MG63 (cell line): Measurements from ENCODE around the gene GMPR. TPM values are rescaled to one million over a fixed set of nuclear protein-coding genes. Genes with fewer than 3 reads are reported as not detected.
A peak's percentile ranks its signal among the peaks of the same experiment; 100 is the strongest.

Experiments used
- DNase-seq: peaks from one replicate; pipeline ENCODE4 v3.0.0-alpha.2; 2020
- H3K27me3 ChIP-seq: fragments of 250-450 bp; sonication (Bioruptor Pico); 2 replicates; pipeline ENCODE4 v1.5.1; 2020; ENCODE audit warnings: mild to moderate bottlenecking, moderate library complexity
- H3K36me3 ChIP-seq: fragments of 250-450 bp; sonication (Bioruptor Pico); 2 replicates; pipeline ENCODE4 v1.5.1; 2020; ENCODE audit warnings: mild to moderate bottlenecking, moderate library complexity
- H3K4me3 ChIP-seq: fragments of 250-450 bp; sonication (Bioruptor Pico); 2 replicates; pipeline ENCODE4 v1.5.1; 2020; ENCODE audit warnings: mild to moderate bottlenecking, moderate library complexity
- H3K9me3 ChIP-seq: fragments of 250-450 bp; sonication (Bioruptor Pico); 2 replicates; pipeline ENCODE4 v1.5.1; 2020; ENCODE audit warnings: mild to moderate bottlenecking, moderate library complexity
- total RNA-seq: library from RNA; depleted of rRNA; stranded (reverse); fragments of >200 nt; shearing (Covaris generic); gene quantifications from 2 replicates; pipeline ENCODE4 v1.2.3, GENCODE V29; 2014; ENCODE audit warnings: low replicate concordance

Gene GMPR
- total RNA-seq, 1 experiment from 2014 or later: 9.9 TPM

DNA sequence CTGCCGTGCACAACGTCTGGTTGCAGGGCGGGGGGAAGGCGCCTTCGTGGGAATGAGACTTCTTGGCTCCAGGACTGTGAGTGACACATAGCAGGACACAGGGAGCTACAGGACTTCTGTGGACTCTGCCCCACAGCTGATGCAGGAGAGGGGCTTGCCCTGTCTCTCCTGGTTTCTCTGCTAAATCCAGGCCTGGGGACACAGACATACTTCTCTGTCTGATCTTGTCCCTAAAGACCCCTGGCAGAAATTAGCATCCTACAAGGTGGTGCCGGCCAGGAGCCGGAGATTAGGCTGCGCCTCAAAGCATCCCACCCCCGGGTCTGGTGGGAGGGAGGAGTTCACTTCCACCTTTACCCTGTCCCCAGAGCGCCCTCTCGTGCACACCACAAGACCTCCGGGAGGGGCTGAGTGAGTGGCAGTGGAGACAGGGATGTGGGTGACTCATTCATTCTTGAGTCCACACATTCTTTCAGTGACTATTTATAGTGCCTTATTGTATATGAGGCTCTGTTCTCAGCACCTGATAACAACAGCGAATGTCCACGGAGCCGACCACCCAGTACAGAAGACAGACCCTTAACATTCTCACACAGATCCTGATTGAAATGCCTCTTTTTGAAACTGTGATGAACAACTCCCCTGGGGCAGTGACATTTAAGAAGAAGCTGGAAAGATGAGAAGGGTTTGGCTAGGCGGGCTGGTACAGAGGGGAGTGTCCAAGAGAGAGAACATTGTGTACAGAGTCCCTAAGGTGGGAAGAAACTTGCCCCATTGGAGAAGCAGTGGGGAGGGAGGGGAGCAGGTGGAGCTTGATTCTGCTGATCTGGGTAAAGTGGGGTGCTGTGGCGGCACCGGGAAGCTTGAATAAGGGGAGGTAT, 39.0 kb downstream of the GMPR start:
- DNase-seq: peak; percentile 85
- Histone ChIP-seq H3K4me3 (no peak overlapping the region), H3K9me3 (no peaks in the 10 kb centered on the region), H3K27me3 (no peaks in the 10 kb centered on the region), H3K36me3 (no peaks in the 10 kb centered on the region)

DNA sequence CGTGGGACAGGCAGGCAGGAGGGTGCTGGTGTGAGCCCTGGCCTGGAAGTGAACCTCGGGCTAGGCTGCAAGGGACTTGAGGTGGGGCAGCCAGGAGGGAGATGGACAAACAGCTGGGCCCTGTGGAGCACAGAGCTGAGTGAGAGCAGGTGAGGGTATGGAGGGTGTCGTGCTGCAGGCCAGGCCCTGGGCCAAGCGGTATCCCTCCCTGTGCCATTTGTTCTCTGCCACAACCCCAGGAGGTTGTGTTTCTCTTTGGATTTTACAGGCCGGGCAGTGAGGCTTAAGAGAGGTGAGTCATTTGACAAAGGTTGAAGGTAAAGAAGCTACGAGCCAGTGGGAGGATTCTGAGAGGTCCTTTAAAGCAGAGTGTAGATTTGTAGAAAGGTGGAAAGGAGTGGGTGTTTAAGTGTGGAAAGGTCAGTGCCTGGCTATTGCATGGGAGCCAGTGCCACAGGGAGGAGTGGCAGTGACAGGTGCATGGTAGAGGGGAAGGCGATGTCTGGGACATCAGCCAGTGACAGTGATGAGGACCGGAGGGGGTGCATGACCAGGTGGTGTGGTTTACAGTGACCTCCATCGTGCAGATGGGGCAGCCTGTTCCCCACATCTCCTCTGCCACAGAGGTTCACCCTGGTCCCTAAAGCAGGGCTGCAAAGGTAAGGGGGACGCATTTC, 39.8 kb downstream of the GMPR start:
- Histone ChIP-seq H3K9me3 (no peaks in the 10 kb centered on the region), H3K27me3 (no peaks in the 10 kb centered on the region), H3K36me3 (no peaks in the 10 kb centered on the region), H3K4me3 (no peak overlapping the region)
- no peak for DNase-seq

DNA sequence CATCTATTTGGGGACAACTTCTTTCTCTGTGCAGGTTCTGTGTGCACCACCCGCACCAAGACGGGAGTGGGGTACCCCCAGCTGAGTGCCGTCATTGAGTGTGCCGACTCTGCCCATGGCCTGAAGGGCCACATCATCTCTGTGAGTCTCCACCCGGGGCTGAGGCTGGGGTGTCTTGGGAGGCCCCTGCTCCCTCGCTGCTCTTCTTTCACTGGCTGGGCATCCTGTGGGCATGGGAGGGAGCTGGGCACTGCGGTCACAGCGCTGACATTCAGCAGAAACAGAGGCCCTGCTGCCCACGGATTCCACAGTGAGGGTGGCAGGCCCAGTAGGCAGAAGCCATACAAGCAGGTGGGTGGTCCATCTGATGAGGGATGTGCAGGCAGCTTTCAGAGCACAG, 40.4 kb downstream of the GMPR start:
- H3K36me3 ChIP-seq: no peaks in the 10 kb centered on the region
- H3K4me3 ChIP-seq: no peak overlapping the region
- H3K9me3 ChIP-seq: no peaks in the 10 kb centered on the region
- DNase-seq: no peak
- H3K27me3 ChIP-seq: no peaks in the 10 kb centered on the region

DNA sequence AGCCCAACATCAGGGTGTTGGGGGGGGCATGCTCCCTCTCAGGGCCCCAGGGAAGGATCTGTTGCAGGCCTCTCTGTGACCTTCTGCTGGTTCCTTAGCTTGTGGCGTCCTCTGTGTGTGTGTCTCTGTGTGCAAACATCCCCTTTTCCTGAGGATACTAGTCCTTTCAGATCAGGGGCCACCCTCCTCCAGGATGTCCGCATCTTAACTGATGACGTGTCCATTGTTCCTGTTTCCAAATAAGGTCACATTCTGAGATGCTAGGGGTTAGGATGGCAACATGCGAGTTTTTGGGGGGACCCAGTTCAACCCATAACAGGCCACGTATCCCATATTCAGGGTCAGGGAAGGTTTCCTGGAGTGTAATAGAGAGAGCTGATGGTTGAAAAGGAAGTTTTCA, 40.9 kb downstream of the GMPR start:
- no peaks in the 10 kb centered on the region for H3K27me3 ChIP-seq
- H3K9me3 ChIP-seq: no peaks in the 10 kb centered on the region
- H3K36me3 ChIP-seq: no peaks in the 10 kb centered on the region
- H3K4me3 ChIP-seq: no peak overlapping the region
- no peak for DNase-seq

DNA sequence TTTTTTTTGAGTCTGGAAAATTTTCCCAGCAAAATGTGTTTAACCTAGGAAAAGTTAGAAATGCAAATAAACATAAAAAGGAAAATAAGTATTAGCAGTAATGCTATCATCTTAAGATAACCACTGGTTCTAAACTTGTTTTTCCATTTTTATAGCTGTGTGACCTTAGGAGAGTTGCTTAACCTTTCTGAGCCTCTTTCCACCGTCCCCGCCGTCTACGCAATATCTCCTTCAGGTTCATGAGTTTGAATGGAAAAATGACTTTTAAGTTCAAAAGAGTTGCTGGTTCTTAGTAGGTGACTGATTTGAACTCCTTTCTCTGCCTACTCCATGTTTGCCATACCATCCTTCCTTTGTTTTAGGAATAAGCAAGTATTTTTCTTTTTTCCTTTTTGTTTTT, 44.0 kb downstream of the GMPR start:
- no peak for DNase-seq
- no peaks in the 10 kb centered on the region for H3K36me3 ChIP-seq
- no peaks in the 10 kb centered on the region for H3K9me3 ChIP-seq
- no peaks in the 10 kb centered on the region for H3K27me3 ChIP-seq
- H3K4me3 ChIP-seq: no peak overlapping the region

DNA sequence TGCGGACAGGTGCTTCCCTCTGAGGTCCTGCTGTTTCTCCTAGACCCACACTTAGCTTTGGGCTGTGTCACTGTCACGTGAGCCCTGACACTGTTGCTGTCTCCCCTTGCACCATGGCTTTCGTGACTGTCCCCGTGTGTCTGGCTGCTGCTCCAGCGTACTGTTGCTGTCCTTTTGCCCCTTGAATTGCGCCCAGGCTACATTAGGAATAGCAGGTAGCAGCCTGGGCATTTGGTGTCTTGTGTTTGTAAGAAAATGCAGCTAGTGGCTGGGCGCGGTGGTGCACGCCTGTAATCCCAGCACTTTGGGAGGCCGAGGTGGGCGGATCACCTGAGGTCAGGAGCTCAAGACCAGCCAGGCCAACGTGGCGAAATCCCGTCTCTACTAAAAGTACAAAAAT, 46.1 kb downstream of the GMPR start:
- no peaks in the 10 kb centered on the region for H3K9me3 ChIP-seq
- H3K4me3 ChIP-seq: no peak overlapping the region
- no peaks in the 10 kb centered on the region for H3K27me3 ChIP-seq
- no peak for DNase-seq
- no peaks in the 10 kb centered on the region for H3K36me3 ChIP-seq

DNA sequence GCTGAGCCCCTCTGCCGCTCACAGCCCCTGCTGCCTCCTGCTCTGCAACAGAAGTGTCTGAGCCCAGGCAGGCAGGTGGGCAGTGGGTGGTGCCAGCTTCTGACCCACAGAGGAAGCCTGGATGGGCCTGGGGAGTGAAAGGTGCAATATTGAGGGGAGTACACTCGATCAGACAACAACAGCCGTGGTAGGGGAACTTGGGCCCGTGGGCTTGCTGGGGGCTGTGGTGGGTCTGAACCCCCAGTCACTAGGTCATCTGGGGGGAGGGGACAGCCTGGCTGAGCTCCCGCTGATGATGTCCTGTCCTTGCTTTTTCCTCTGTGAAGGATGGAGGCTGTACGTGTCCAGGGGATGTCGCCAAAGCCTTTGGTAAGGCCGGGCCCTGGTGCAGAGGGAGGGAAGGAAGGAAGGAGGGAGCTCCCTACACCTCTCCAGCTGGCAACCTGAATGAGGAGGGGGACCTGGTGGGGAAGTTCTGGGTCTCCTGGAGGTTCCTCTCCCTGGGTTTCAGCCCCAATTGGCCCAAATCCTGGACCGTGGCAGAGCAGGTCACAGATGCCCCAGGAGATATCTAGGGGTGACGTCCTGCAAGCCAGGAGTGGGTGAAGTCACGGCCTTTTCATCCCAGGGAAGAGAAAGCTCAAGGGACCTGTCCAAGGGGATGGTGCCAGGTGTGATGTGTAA, 47.2 kb downstream of the GMPR start:
- Histone ChIP-seq H3K4me3 (no peak overlapping the region), H3K9me3 (no peaks in the 10 kb centered on the region), H3K36me3 (no peaks in the 10 kb centered on the region), H3K27me3 (no peaks in the 10 kb centered on the region)
- no peak for DNase-seq

DNA sequence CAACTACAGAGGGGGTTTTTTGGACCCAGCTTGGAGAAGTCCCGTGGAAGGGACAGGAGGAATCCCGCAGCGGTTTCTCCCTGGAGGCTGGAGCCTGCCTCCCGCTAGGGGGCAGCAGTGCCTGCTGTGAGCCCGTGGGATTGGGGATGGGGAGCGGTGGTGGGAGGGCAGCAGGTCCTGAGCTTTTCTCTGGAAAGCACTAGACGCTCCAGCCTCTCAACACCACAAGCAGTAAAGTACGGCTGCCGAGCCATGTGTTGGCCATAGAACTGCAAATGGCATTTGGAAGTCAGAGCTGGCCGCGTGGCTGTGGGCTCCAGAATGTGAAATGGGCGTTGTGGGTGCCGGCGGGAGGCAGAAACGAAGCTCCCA, 47.8 kb downstream of the GMPR start:
- Histone ChIP-seq H3K27me3 (no peaks in the 10 kb centered on the region), H3K9me3 (no peaks in the 10 kb centered on the region), H3K4me3 (no peak overlapping the region), H3K36me3 (no peaks in the 10 kb centered on the region)
- DNase-seq: peak; percentile 15

DNA sequence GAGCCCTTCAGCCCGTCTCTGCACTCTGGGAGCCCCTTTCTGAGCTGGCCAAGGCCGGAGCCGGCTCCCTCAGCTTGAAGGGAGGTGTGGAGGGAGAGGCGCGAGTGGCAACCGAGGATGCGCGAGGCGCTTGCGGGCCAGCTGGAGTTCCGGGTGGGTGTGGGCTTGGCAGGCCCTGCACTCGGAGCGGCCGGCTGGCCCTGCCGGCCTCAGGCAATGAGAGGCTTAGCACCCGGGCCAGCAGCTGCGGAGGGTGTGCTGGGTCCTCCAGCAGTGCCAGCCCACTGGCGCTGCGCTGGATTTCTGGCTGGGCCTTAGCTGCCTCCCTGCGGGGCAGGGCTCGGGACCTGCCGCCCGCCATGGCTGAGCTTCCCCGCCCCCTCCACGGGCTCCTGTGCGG, 49.8 kb downstream of the GMPR start:
- no peak for DNase-seq
- no peaks in the 10 kb centered on the region for H3K9me3 ChIP-seq

DNA sequence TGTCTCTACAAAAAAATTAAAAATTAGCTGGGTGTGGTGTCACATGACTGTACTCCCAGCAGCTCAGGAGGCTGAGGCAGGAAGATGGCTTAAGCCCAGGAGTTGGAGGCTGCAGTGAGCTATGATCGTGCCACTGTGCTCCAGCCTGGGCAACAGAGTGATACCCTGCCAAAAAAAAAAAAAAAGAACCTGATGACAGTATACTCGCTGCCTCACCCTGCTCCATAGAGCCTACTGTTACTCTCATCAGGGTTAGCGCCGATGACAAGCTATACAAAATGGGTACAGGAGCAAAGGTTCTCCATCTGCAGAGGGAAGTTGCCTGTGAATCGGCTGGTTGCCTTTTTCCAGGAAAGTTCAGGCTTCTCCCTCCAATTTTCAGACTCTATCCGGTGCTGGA, 53.4 kb downstream of the GMPR start:
- Histone ChIP-seq H3K9me3 (no peaks in the 10 kb centered on the region), H3K4me3 (no peak overlapping the region), H3K27me3 (no peaks in the 10 kb centered on the region), H3K36me3 (no peaks in the 10 kb centered on the region)
- no peak for DNase-seq

More for the DNA sequence above, 49.8 kb downstream of the GMPR start:
- H3K36me3 ChIP-seq: no peaks in the 10 kb centered on the region
- H3K27me3 ChIP-seq: no peaks in the 10 kb centered on the region
- no peak overlapping the region for H3K4me3 ChIP-seq

DNA sequence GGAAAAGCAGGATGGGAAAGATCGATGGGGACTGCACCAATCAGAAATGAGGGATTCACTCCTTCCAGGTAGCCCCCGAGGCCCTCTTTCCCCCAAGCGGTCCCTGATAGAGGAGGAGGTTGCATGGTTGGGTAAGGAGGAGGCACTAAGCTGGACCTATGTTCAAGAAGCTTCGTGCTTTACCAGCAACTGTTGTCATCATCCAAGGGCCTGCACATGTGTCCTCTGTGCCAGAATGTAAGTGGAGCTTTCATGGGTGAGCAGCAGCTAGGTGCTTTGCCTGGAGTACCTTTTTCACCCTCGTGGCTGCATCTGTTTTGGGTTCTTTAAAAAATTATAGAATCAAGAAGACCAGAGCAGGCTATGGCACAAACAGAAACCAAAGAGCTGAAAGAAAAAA, 54.0 kb downstream of the GMPR start:
- H3K9me3 ChIP-seq: no peaks in the 10 kb centered on the region
- H3K4me3 ChIP-seq: no peak overlapping the region
- no peaks in the 10 kb centered on the region for H3K27me3 ChIP-seq
- no peaks in the 10 kb centered on the region for H3K36me3 ChIP-seq
- no peak for DNase-seq

DNA sequence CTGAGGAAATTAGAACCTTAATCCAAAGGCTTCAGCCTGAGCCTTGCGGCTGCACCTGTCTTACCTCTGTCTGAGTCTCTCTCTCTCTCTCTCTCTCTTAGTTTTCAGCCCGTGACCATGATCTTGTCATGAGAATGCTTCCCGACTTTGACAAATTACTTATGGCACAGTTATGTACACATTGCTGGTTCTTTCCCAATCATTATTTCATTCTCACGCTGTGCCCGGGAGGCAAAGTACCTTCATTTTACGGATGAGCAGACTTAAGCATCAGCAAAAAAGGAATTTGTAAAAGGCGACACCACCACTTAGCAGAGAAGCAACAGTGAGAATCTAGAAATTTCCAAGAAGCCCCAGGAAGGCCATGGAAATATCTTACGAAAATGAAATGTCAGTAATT, 54.6 kb downstream of the GMPR start:
- no peak overlapping the region for H3K4me3 ChIP-seq
- no peaks in the 10 kb centered on the region for H3K9me3 ChIP-seq
- DNase-seq: no peak

DNA sequence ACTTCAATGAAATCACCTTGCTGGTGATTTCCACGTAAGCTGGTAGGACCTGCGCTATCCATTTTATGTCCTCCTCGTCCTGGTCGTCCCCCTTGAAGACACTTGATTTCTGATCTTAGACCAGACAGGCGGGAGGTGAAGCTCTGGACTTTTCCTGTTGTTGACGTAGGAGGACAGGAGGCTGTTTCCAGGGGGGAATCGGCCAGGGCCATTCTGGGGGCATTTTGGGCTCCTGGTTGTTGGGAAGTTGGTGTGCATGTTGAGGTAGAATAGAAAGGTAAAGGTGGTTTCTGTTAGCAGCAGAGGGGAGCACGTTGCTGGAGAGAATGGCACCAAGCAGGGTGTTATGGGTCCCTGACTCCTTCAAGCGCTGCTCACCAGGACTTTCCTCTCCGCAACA, 56.0 kb downstream of the GMPR start:
- no peaks in the 10 kb centered on the region for H3K36me3 ChIP-seq
- no peaks in the 10 kb centered on the region for H3K9me3 ChIP-seq
- no peaks in the 10 kb centered on the region for H3K27me3 ChIP-seq
- no peak for DNase-seq
- H3K4me3 ChIP-seq: no peak overlapping the region

More for the DNA sequence above, 54.6 kb downstream of the GMPR start:
- Histone ChIP-seq H3K27me3 (no peaks in the 10 kb centered on the region), H3K36me3 (no peaks in the 10 kb centered on the region)

DNA sequence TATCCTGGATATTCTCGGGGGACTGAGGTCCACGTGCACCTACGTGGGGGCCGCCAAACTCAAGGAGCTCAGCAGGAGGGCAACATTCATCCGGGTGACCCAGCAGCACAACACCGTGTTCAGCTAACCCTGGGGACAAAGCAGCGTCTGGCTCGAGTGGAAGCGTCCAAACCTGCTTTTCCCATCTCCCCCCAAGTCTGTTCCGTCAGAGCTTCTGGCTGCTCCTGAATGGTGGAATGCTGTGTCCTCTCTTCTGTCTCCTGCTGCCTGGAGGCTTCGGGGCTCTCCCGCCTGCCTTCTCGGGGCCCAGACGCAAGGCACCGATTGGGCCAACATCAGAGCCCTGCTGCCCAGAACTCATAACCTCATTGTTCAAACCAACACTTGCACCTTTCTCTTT, 56.7 kb downstream of the GMPR start:
- DNase-seq: no peak
- H3K9me3 ChIP-seq: no peaks in the 10 kb centered on the region
- no peaks in the 10 kb centered on the region for H3K27me3 ChIP-seq
- no peak overlapping the region for H3K4me3 ChIP-seq
- no peaks in the 10 kb centered on the region for H3K36me3 ChIP-seq

DNA sequence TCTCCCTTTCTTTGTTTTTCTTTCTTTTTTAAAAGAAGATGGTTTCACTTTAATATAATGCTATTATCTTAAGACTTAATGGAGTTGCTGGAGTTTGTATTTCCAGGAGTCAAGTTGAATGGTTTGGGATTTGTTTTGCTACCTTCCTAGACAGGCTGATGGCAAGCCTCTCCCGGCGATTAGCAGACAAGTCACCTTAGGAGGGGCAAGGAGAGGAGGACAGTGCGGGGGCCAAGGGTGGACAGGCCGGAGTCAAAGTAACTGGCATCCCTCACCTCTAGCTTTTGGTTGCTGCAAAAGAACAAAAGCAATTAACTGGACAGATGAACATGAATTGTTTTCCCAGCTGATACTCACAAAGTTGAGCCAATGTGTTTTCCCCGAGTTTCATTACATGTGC, 57.1 kb downstream of the GMPR start:
- no peaks in the 10 kb centered on the region for H3K9me3 ChIP-seq
- DNase-seq: no peak
- H3K36me3 ChIP-seq: no peaks in the 10 kb centered on the region
- H3K27me3 ChIP-seq: no peaks in the 10 kb centered on the region
- H3K4me3 ChIP-seq: no peak overlapping the region

DNA sequence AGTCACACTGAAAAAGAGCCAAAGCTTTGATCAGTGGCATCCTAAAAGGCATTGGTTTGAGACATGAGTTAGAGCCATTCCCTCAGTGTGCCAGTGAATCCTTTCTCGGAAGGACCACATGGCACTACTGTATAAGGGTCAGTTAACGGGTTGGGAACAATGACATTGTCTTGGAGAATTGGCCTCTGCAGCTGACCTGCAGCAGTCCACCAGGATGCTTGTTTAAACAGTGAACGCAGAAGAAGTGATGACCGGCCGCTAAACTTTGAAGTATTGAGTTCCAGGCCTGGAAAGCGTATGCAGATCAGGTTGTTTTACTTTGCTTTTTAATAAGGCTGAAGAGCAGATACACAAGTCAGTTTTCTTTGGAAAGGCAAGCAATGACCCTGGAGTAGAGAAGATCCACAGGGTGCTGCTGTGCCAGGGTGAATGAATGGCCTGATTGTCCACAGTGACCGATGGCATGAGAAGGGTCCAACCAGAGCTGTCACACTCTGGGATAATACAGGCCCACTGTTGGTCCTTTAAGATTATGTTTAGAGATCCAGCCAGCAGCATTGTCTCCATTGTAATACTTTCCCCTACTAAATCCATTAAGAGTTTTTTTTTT, 57.8 kb downstream of the GMPR start:
- no peak overlapping the region for H3K4me3 ChIP-seq
- no peaks in the 10 kb centered on the region for H3K27me3 ChIP-seq
- H3K9me3 ChIP-seq: no peaks in the 10 kb centered on the region
- no peak for DNase-seq
- no peaks in the 10 kb centered on the region for H3K36me3 ChIP-seq

DNA sequence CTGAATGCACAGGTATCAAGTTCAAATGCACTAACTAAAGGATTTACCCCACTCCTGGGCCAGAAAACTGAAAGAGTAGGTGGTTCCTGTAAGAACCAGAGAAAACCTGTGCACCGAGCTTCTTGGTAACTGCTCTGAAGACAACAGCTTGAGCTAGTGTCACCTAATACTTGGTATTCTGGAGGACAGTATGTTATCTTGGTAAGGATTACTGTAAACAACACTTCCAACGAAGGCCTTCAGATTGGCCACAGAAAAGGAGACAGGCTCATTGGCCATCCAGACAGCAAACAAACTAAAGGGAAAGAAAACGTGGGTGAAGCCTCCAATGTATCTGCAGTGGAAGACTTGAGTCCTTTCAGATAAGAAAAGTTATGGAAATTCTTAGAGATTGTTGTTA, 61.5 kb downstream of the GMPR start:
- Histone ChIP-seq H3K4me3 (no peak overlapping the region), H3K9me3 (no peaks in the 10 kb centered on the region), H3K36me3 (no peaks in the 10 kb centered on the region), H3K27me3 (no peaks in the 10 kb centered on the region)
- no peak for DNase-seq
